Choroid plexus epithelial cell (primary cell): ENCODE results near the gene STRIP2.
"Not testable (repeated sequence)": the region's sequence is repeated elsewhere in the genome, so short reads cannot be mapped to it uniquely, and the experiment has no call there.

Experiments used
- DNase-seq: peaks from one replicate; pipeline ENCODE4 v3.0.0-alpha.2; 2010; ENCODE audit warnings: low read depth
- H3K4me3 ChIP-seq: 2 replicates; pipeline ENCODE4 v1.5.1; 2011; ENCODE audit warnings: low read depth, mild to moderate bottlenecking, control low read depth, low read length, moderate library complexity
- TF ChIP-seq, protein P1 (sequence below): conservative IDR thresholded peaks from 2 replicates; pipeline ENCODE4 v1.5.1; 2011; ENCODE audit warnings: low read depth, mild to moderate bottlenecking, control low read depth, inconsistent platforms, low read length, moderate library complexity

Gene STRIP2

DNA sequence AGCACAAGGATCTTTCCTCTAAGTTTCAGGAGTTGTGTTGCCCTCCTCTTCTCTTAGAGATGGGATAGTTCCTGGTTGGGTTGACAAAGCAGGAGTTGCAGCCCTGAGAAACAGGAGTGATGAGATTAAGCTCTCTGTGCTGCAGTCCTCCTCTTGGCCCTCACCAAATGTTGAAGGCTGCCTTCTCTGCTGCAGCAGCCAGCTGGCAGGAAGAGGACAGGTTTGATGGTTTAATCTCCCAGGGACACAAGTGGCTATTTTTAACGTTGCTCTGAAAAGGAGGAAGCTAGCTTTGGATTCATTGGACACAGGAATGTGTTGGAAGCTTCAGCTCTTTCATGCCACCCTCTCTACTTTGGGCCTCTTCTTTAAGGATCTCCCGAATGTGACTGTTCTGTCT, 9.4 kb downstream of the STRIP2 start:
- TF ChIP-seq, protein P1, sequence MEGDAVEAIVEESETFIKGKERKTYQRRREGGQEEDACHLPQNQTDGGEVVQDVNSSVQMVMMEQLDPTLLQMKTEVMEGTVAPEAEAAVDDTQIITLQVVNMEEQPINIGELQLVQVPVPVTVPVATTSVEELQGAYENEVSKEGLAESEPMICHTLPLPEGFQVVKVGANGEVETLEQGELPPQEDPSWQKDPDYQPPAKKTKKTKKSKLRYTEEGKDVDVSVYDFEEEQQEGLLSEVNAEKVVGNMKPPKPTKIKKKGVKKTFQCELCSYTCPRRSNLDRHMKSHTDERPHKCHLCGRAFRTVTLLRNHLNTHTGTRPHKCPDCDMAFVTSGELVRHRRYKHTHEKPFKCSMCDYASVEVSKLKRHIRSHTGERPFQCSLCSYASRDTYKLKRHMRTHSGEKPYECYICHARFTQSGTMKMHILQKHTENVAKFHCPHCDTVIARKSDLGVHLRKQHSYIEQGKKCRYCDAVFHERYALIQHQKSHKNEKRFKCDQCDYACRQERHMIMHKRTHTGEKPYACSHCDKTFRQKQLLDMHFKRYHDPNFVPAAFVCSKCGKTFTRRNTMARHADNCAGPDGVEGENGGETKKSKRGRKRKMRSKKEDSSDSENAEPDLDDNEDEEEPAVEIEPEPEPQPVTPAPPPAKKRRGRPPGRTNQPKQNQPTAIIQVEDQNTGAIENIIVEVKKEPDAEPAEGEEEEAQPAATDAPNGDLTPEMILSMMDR: no peak
- H3K4me3 ChIP-seq: no peak overlapping the region
- no peak for DNase-seq

DNA sequence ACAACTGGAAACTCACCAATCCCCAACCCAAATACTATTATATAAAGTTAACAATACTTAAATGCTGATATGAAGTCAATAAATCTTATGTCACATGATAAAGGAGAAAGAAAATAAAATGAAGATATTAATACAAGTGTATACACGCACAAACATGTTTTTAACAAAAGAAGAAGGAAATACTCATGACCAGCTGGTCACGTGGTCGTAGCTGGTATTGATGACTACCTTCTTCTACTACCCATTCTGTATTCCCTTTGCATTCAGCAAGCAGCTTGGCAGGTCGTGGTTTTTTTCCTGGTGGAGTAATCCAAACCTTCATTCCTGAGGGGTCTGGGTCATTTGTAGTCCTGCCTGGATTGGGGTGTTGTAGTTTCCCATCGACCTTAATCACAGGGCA, 10.5 kb downstream of the STRIP2 start:
- DNase-seq, H3K4me3 ChIP-seq: not testable (repeated sequence)

DNA sequence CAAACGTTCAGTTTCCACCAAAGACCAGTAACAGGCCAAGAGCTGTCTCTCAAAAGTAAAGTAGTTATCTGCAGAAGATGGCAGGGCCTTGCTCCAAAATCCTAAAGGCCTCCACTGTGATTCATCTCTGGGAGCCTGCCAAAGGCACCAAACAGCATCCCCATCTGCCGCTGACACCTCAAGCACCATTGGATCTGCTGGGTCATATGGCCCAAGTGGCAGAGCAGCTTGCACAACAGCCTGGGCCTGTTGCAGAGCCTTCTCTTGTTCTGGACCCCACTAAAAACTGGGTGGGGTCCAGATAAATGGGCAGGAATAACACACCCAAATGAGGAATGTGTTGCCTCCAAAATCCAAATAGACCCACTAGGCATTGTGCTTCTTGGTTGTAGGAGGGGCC, 12.7 kb downstream of the STRIP2 start:
- not testable (repeated sequence) for DNase-seq, H3K4me3 ChIP-seq

DNA sequence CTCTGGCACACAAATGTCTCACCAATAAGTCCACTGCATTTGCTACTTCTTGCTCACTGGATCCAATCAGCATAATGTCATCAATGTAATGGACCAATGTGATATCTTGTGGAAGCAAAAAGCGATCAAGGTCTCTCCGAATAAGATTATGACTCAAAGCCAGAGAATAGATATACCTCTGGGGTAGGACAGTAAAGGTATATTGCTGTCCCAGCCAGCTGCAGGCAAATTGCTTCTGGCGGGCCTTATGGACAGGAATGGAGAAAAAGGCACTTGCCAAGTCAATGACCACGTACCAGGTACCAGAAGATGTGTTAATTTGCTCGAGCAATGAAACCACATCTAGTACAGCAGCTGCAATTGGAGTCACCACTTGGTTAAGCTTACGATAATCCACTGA, 13.2 kb downstream of the STRIP2 start:
- not testable (repeated sequence) for H3K4me3 ChIP-seq, DNase-seq

GRCh38 chr7:129448608-129449007, 14.4 kb downstream of the STRIP2 start:
- H3K4me3 ChIP-seq, DNase-seq: not testable (repeated sequence)

- H3K4me3 ChIP-seq: no peak overlapping the region
- TF ChIP-seq, protein P1: no peak
- DNase-seq: no peak
These were observed 16.1 kb downstream of the STRIP2 start for GRCh38 chr7:129450295-129450694.

GRCh38 chr7:129452589-129453231, 18.5 kb downstream of the STRIP2 start:
- DNase-seq: no peak
- TF ChIP-seq, protein P1: no peak
- no peak overlapping the region for H3K4me3 ChIP-seq

GRCh38 chr7:129453510-129454248, 19.4 kb downstream of the STRIP2 start:
- no peak overlapping the region for H3K4me3 ChIP-seq
- DNase-seq: no peak
- TF ChIP-seq, protein P1: no peak

- TF ChIP-seq, protein P1: no peak
- no peak overlapping the region for H3K4me3 ChIP-seq
- no peak for DNase-seq
These were observed 20.0 kb downstream of the STRIP2 start for GRCh38 chr7:129454249-129454551.
